WTC11 (cell line): ENCODE data around the gene RPL29. TPM values are rescaled to one million over a fixed set of nuclear protein-coding genes. Genes with fewer than 3 reads are reported as not detected.
A peak's percentile ranks its signal among the peaks of the same experiment; 100 is the strongest.

Source experiments
- ATAC-seq: fragments of 200-7000 bp; cut with Tn5 transposase; 2 replicates; pipeline ENCODE4 v1.10.0; 2021; ENCODE audit warnings: mild to moderate bottlenecking, moderate library complexity
- CTCF ChIA-PET: fragments of 300-600 bp; sonication (Branson Sonifier 250); formaldehyde crosslinking; loops from one replicate; lab custom pipeline; 2021; ENCODE audit warnings: antibody characterized with exemption; lab: Charles Lee
- POLR2A ChIA-PET: fragments of 350-600 bp; sonication (Branson Sonifier 250); formaldehyde crosslinking; loops from one replicate; lab custom pipeline; 2021; ENCODE audit warnings: antibody characterized with exemption; lab: Charles Lee
- DNase-seq: peaks from one replicate; pipeline ENCODE4 v3.0.0; 2021; ENCODE audit warnings: low spot score
- H3K27ac Mint-ChIP-seq: 2 replicates; pipeline ENCODE4 v1.8.0; 2021; ENCODE audit warnings: mixed read lengths
- H3K27me3 Mint-ChIP-seq: 2 replicates; pipeline ENCODE4 v1.8.0; 2021; ENCODE audit warnings: low read depth, mild to moderate bottlenecking, moderate library complexity, mixed read lengths
- H3K36me3 Mint-ChIP-seq: 2 replicates; pipeline ENCODE4 v1.8.0; 2021; ENCODE audit warnings: mixed read lengths
- H3K4me1 Mint-ChIP-seq: 2 replicates; pipeline ENCODE4 v1.8.0; 2022; ENCODE audit warnings: mixed read lengths
- H3K4me3 Mint-ChIP-seq: 2 replicates; pipeline ENCODE4 v1.8.0; 2021; ENCODE audit warnings: mild to moderate bottlenecking, moderate library complexity, mixed read lengths
- H3K9me3 Mint-ChIP-seq: 2 replicates; pipeline ENCODE4 v1.8.0; 2021; ENCODE audit warnings: mixed read lengths
- ARID4B ChIP-seq: sonication (generic); formaldehyde crosslinking; IDR thresholded peaks from 2 replicates; pipeline ENCODE4 v1.8.0; 2023; ENCODE audit warnings: missing genetic modification reagents, mild to moderate bottlenecking, borderline replicate concordance
- ERG ChIP-seq: fragments of 250-450 bp; sonication (Bioruptor Pico); IDR thresholded peaks from 2 replicates; pipeline ENCODE4 v1.8.0; 2021; ENCODE audit warnings: mild to moderate bottlenecking
- FOXP1 ChIP-seq: sonication (generic); formaldehyde crosslinking; IDR thresholded peaks from 2 replicates; pipeline ENCODE4 v1.8.0; 2022; ENCODE audit warnings: missing genetic modification reagents, mild to moderate bottlenecking, moderate library complexity, borderline replicate concordance
- GABPB1 ChIP-seq: sonication (generic); formaldehyde crosslinking; IDR thresholded peaks from 2 replicates; pipeline ENCODE4 v1.8.1; 2023; ENCODE audit warnings: mild to moderate bottlenecking, missing genetic modification reagents
- GRHL2 ChIP-seq: fragments of 250-450 bp; sonication (Bioruptor Pico); IDR thresholded peaks from 2 replicates; pipeline ENCODE4 v1.8.0; 2022; ENCODE audit warnings: mild to moderate bottlenecking, moderate library complexity; ENCODE audit not compliant: insufficient replicate concordance, severe bottlenecking
- NFATC4 ChIP-seq: fragments of 250-450 bp; sonication (Bioruptor Pico); IDR thresholded peaks from 2 replicates; pipeline ENCODE4 v1.9.0; 2021; ENCODE audit warnings: mild to moderate bottlenecking
- NR3C1 ChIP-seq: sonication (generic); formaldehyde crosslinking; conservative IDR thresholded peaks from 2 replicates; pipeline ENCODE4 v1.8.1; 2023; ENCODE audit warnings: low read depth, mild to moderate bottlenecking, missing genetic modification reagents
- PRDM15 ChIP-seq: sonication (generic); formaldehyde crosslinking; IDR thresholded peaks from 2 replicates; pipeline ENCODE4 v1.8.0; 2022; ENCODE audit warnings: missing genetic modification reagents
- SP1 ChIP-seq: sonication (generic); formaldehyde crosslinking; conservative IDR thresholded peaks from 2 replicates; pipeline ENCODE4 v1.8.1; 2022; ENCODE audit warnings: missing genetic modification reagents
- TCF7 ChIP-seq: sonication (generic); formaldehyde crosslinking; IDR thresholded peaks from 2 replicates; pipeline ENCODE4 v1.8.0; 2022; ENCODE audit warnings: mild to moderate bottlenecking, low read depth, missing genetic modification reagents, moderate library complexity
- TP53 ChIP-seq: sonication (generic); formaldehyde crosslinking; IDR thresholded peaks from 2 replicates; pipeline ENCODE4 v1.8.1; 2023; ENCODE audit warnings: mild to moderate bottlenecking, missing genetic modification reagents
- ZBTB21 ChIP-seq: sonication (generic); formaldehyde crosslinking; IDR thresholded peaks from 2 replicates; pipeline ENCODE4 v1.8.1; 2023; ENCODE audit warnings: mild to moderate bottlenecking, missing genetic modification reagents, borderline replicate concordance
- ZNF396 ChIP-seq: fragments of 250-450 bp; sonication (Bioruptor Pico); IDR thresholded peaks from 2 replicates; pipeline ENCODE4 v1.8.0; 2021; ENCODE audit warnings: mild to moderate bottlenecking, moderate library complexity, borderline replicate concordance
- ZNF416 ChIP-seq: fragments of 250-450 bp; sonication (Bioruptor Pico); IDR thresholded peaks from 2 replicates; pipeline ENCODE4 v1.9.0; 2021; ENCODE audit warnings: mild to moderate bottlenecking, inconsistent platforms
- ZSCAN18 ChIP-seq: fragments of 250-450 bp; sonication (Bioruptor Pico); IDR thresholded peaks from 2 replicates; pipeline ENCODE4 v2.1.2; 2022; ENCODE audit warnings: mild to moderate bottlenecking, moderate library complexity
- total RNA-seq: library from RNA; stranded (reverse); gene quantifications from 3 replicates; pipeline ENCODE4 v1.2.3, GENCODE V29; 2021
- TF ChIP-seq, protein P1 (sequence below): sonication (generic); formaldehyde crosslinking; IDR thresholded peaks from 2 replicates; pipeline ENCODE4 v1.8.1; 2023; ENCODE audit warnings: mild to moderate bottlenecking, missing genetic modification reagents, moderate library complexity
- TF ChIP-seq, protein P2 (sequence below): fragments of 250-450 bp; sonication (Bioruptor Pico); IDR thresholded peaks from 2 replicates; pipeline ENCODE4 v1.9.0; 2021; ENCODE audit warnings: mild to moderate bottlenecking

Gene RPL29
- total RNA-seq, 1 experiment from 2014 or later: 1,343 TPM

- H3K27me3 Mint-ChIP-seq: peaks cover 23% of the 10 kb centered on the region
- peak overlapping the region; percentile 73 for H3K4me3 Mint-ChIP-seq
- DNase-seq (no peak), ATAC-seq (peak; percentile 10)
- POLR2A ChIA-PET: interaction anchor here (1.1 to 3.7 kb wide), 3 partner anchors 16 to 29 kb away, joined by 4 to 23 read pairs (median 5); partner anchors contain the start of gene ACY1
- no peak overlapping the region for H3K27ac Mint-ChIP-seq
- no peak; the same call in 1 of the 2 replicates for TF ChIP-seq SP1
- TF ChIP-seq TP53 (CRISPR knock-in tag): 0 out of 2 replicates have a peak, but pooled peaks have one; percentile 4
- TF ChIP-seq ZSCAN18 (CRISPR knock-in tag): no peak
- no peak for TF ChIP-seq PRDM15 (CRISPR knock-in tag)
- TF ChIP-seq ZNF396 (CRISPR knock-in tag): no peak
- H3K36me3 Mint-ChIP-seq: no peaks in the 10 kb centered on the region
- H3K4me1 Mint-ChIP-seq: peaks cover 49% of the 10 kb centered on the region
- CTCF ChIA-PET: interaction anchor here (1.1 to 6.5 kb wide), 4 partner anchors 8 to 80 kb away, joined by 4 to 60 read pairs (median 42); partner anchors contain the start of genes ABHD14A, ABHD14B, ACY1 and PARP3
- no peaks in the 10 kb centered on the region for H3K9me3 Mint-ChIP-seq
Measured at GRCh38 chr3:51966922-51967383, 28.7 kb downstream of the RPL29 start.

DNA sequence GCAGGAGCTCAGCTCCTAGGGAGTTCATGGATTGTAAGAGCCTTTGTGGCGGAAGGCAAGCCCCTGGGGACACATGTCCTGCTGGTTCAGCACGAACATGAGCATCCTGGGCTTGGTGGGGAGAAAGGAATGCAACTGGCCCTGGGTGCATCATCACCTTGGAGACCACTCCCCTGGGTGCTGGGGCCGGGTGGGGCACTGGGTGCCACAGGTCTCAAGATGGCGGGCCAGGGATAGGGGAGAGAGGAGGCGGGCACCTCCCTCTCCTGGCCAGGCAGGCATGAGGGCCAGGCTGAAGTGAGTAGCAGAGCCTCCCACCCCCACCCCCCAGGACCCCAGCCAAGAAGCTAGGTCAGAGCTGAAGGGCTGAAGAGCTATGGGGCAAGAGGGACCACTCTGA, 29.2 kb downstream of the RPL29 start:
- Mint-ChIP-seq H3K4me1 (peaks cover 49% of the 10 kb centered on the region), H3K27me3 (peaks cover 23% of the 10 kb centered on the region), H3K9me3 (no peaks in the 10 kb centered on the region), H3K4me3 (peak overlapping the region; percentile 73), H3K27ac (no peak overlapping the region), H3K36me3 (no peaks in the 10 kb centered on the region)
- TF ChIP-seq TCF7: no peak
- no peak for TF ChIP-seq GRHL2 (CRISPR knock-in tag)
- TF ChIP-seq, protein P1, sequence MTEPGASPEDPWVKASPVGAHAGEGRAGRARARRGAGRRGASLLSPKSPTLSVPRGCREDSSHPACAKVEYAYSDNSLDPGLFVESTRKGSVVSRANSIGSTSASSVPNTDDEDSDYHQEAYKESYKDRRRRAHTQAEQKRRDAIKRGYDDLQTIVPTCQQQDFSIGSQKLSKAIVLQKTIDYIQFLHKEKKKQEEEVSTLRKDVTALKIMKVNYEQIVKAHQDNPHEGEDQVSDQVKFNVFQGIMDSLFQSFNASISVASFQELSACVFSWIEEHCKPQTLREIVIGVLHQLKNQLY (CRISPR knock-in tag): no peak
- no peak for TF ChIP-seq ZNF396 (CRISPR knock-in tag)
- no peak for TF ChIP-seq GABPB1 (CRISPR knock-in tag)
- TF ChIP-seq NFATC4 (CRISPR knock-in tag): no peak
- TF ChIP-seq, protein P2, sequence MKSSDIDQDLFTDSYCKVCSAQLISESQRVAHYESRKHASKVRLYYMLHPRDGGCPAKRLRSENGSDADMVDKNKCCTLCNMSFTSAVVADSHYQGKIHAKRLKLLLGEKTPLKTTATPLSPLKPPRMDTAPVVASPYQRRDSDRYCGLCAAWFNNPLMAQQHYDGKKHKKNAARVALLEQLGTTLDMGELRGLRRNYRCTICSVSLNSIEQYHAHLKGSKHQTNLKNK (CRISPR knock-in tag): no peak
- no peak for TF ChIP-seq ZNF416 (CRISPR knock-in tag)
- TF ChIP-seq ZBTB21 (CRISPR knock-in tag): no peak
- TF ChIP-seq NR3C1 (CRISPR knock-in tag): no peak
- no peak for TF ChIP-seq FOXP1 (CRISPR knock-in tag)
- TF ChIP-seq ERG (CRISPR knock-in tag): no peak
- no peak for TF ChIP-seq ARID4B
- ChIA-PET POLR2A (interaction anchor here (1.1 to 1.5 kb wide), 2 partner anchors 25 to 30 kb away, joined by 4 to 5 read pairs; no protein-coding TSS in a partner anchor), CTCF (interaction anchor here (1.1 to 6.5 kb wide), 5 partner anchors 8 to 79 kb away, joined by 4 to 60 read pairs (median 41); partner anchors contain the start of genes ABHD14A, ABHD14B, ACY1 and PARP3)
- ATAC-seq (no peak), DNase-seq (no peak)
